K562 (cell line): ENCODE data around the gene ACVR2B. TPM values are rescaled to one million over a fixed set of nuclear protein-coding genes. Genes with fewer than 3 reads are reported as not detected.

Experiments used
- ATAC-seq: fragments of 200-7000 bp; cut with Tn5 transposase; 3 replicates; pipeline ENCODE4 v1.9.1; 2020; ENCODE audit warnings: moderate library complexity
- BruUV-seq: library from RNA; stranded (reverse); fragments of 400-500 nt; replicated peaks from 2 replicates; lab custom pipeline; 2021; lab: Mats Ljungman, UMichigan
- CTCF ChIA-PET: fragments of 300-600 bp; formaldehyde crosslinking; extraction: SDS; loops from one replicate; lab custom pipeline; 2021; ENCODE audit warnings: low intra/inter-chr PET ratio; lab: Yijun Ruan, JAX
- POLR2A ChIA-PET: fragments of 300-600, 350-650 bp; sonication (Branson Sonifier 250); formaldehyde crosslinking; extraction: SDS; loops from one replicate; lab custom pipeline; 2021; ENCODE audit warnings: antibody characterized with exemption, inconsistent platforms; lab: Yijun Ruan, JAX
- DNase-seq, 4 experiments: peaks; one replicate each; pipeline versions ENCODE4 v3.0.0 to v3.0.0-alpha.2; 2011 to 2018; ENCODE audit warnings: low spot score in 3 of 4, mixed read lengths in 3 of 4; ENCODE audit errors: extremely low read depth in 1 of 4
- FAIRE-seq: peaks from 2 replicates; lab custom pipeline; 2011; peaks lifted over from hg19 to GRCh38; lab: Jason Lieb, UNC
- H2AFZ ChIP-seq: 2 replicates; pipeline ENCODE4 v1.6.0; 2011; ENCODE audit warnings: low read depth, low read length, control low read depth, inconsistent platforms
- H3K27ac ChIP-seq: fragments of 200-600 bp; 3 replicates; pipeline ENCODE4 v1.8.0; 2011; ENCODE audit warnings: low read depth, mild to moderate bottlenecking, control low read depth, inconsistent platforms, low read length, moderate library complexity, mixed read lengths; ENCODE audit errors: extremely low read depth
- H3K27me3 ChIP-seq, 2 experiments: fragments of 300-600 bp in 1 of 2; 2 replicates in 1 of 2; 3 replicates in 1 of 2; pipeline versions ENCODE4 v1.6.0 to v1.8.0; 2011; ENCODE audit warnings: inconsistent platforms in 2 of 2, low read length in 2 of 2, mild to moderate bottlenecking in 1 of 2, mixed read lengths in 1 of 2, moderate library complexity in 1 of 2; ENCODE audit not compliant: control insufficient read depth in 2 of 2, insufficient read depth in 2 of 2
- H3K36me3 ChIP-seq: fragments of 300-600 bp; 3 replicates; pipeline ENCODE4 v1.8.0; 2011; ENCODE audit warnings: mild to moderate bottlenecking, low read length, inconsistent platforms; ENCODE audit not compliant: control insufficient read depth, insufficient read depth
- H3K4me1 ChIP-seq, 2 experiments: fragments of 200-600 bp in 1 of 2; replicated peaks in 1 of 2; 2 replicates in 1 of 2; 3 replicates in 1 of 2; pipeline versions ENCODE4 v1.5.1 to v1.8.0; 2011; ENCODE audit warnings: inconsistent platforms in 2 of 2, low read length in 2 of 2, mild to moderate bottlenecking in 1 of 2, mixed read lengths in 1 of 2, moderate library complexity in 1 of 2; ENCODE audit not compliant: control insufficient read depth in 2 of 2, insufficient read depth in 2 of 2
- H3K4me2 ChIP-seq: 2 replicates; pipeline ENCODE4 v1.6.1; 2011; ENCODE audit warnings: low read length, control low read depth, inconsistent platforms, mixed read lengths; ENCODE audit not compliant: insufficient read depth
- H3K4me3 ChIP-seq: fragments of 200-600 bp; sonication (generic), shearing (Covaris generic); 2 replicates; pipeline ENCODE4 v1.5.1; 2016; ENCODE audit warnings: control low read depth, inconsistent platforms
- H3K79me2 ChIP-seq: fragments of 200-600 bp; 3 replicates; pipeline ENCODE4 v1.8.0; 2011; ENCODE audit warnings: low read length, inconsistent platforms; ENCODE audit not compliant: control insufficient read depth, insufficient read depth
- H3K9ac ChIP-seq, 2 experiments: 2 replicates each; pipeline versions ENCODE4 v1.6.0 to v1.6.1; 2011; ENCODE audit warnings: low read depth in 2 of 2, low read length in 2 of 2, control low read depth in 1 of 2, inconsistent platforms in 1 of 2, mild to moderate bottlenecking in 1 of 2, mixed read lengths in 1 of 2; ENCODE audit not compliant: insufficient read depth in 1 of 2
- H3K9me1 ChIP-seq: one replicate; pipeline ENCODE4 v1.6.0; 2011; ENCODE audit warnings: inconsistent platforms, mild to moderate bottlenecking, low read length, moderate library complexity; ENCODE audit not compliant: control insufficient read depth, insufficient read depth
- H3K9me3 ChIP-seq: replicated peaks from 2 replicates; pipeline ENCODE4 v1.5.1; 2011; ENCODE audit warnings: low read depth, low read length, inconsistent platforms; ENCODE audit not compliant: control insufficient read depth, insufficient read depth
- H4K20me1 ChIP-seq: replicated peaks from 2 replicates; pipeline ENCODE4 v1.6.1; 2011; ENCODE audit warnings: low read length, inconsistent platforms, mixed read lengths; ENCODE audit not compliant: control insufficient read depth, insufficient read depth
- CBFA2T3 ChIP-seq: fragments of 450-650 bp; IDR thresholded peaks from 2 replicates; pipeline ENCODE4 v1.6.1; 2017
- CBFB ChIP-seq: sonication (generic); formaldehyde crosslinking; IDR thresholded peaks from 2 replicates; pipeline ENCODE4 v1.4.0; 2020; ENCODE audit warnings: mild to moderate bottlenecking, missing genetic modification reagents
- ESRRB ChIP-seq: fragments of 250-450 bp; sonication (Bioruptor Pico); IDR thresholded peaks from 2 replicates; pipeline ENCODE4 v1.5.0; 2020; ENCODE audit warnings: mild to moderate bottlenecking, moderate library complexity, borderline replicate concordance
- NR0B1 ChIP-seq: fragments of 450-650 bp; IDR thresholded peaks from one replicate; pipeline ENCODE4 v1.6.1; 2018; ENCODE audit warnings: mild to moderate bottlenecking, moderate library complexity; ENCODE audit not compliant: partially characterized antibody
- PTRF ChIP-seq: fragments of 450-650 bp; IDR thresholded peaks from 2 replicates; pipeline ENCODE4 v1.6.1; 2016; ENCODE audit warnings: mild to moderate bottlenecking, missing genetic modification characterization, missing compliant biosample characterization
- SMARCB1 ChIP-seq: IDR thresholded peaks from 2 replicates; pipeline ENCODE4 v1.6.1; 2011; ENCODE audit warnings: improper control_type of control experiment, low read depth; ENCODE audit not compliant: insufficient read length
- SOX6 ChIP-seq: fragments of 450-650 bp; IDR thresholded peaks from 2 replicates; pipeline ENCODE4 v1.6.1; 2014; ENCODE audit warnings: mild to moderate bottlenecking
- TCFL5 ChIP-seq: fragments of 250-450 bp; sonication (Bioruptor Pico); conservative IDR thresholded peaks from 2 replicates; pipeline ENCODE4 v1.6.1; 2021; ENCODE audit warnings: mild to moderate bottlenecking, moderate library complexity, matching md5 sums
- ZNF347 ChIP-seq: fragments of 450-650 bp; formaldehyde crosslinking; IDR thresholded peaks from 2 replicates; pipeline ENCODE4 v1.4.0; 2020; ENCODE audit warnings: low read depth, mild to moderate bottlenecking, moderate library complexity
- ZNF384 ChIP-seq: IDR thresholded peaks from 2 replicates; pipeline ENCODE4 v1.6.1; 2012; ENCODE audit warnings: low read depth, low read length, improper control_type of control experiment
- WGBS: fragments of 100-300 bp; shearing (Covaris generic); methylation state at CpG from one replicate; pipeline ENCODE4 v1.1.6; 2016; ENCODE audit warnings: low coverage, mixed read lengths; ENCODE audit not compliant: insufficient coverage; ENCODE audit errors: missing lambda C conversion rate; 5-methylcytosine and 5-hydroxymethylcytosine counted together
- in situ Hi-C: fragments of 300-500 bp; cut with MboI; formaldehyde crosslinking; loops from 4 replicates; pipeline ENCODE4 v1.15.0; 2018; ENCODE audit warnings: inconsistent platforms, mixed read lengths
- intact Hi-C: fragments of 100-400 bp; cut with micrococcal nuclease; formaldehyde crosslinking; loops from 2 replicates; pipeline ENCODE4 v1.14.2; 2022
- polyA plus RNA-seq, 8 experiments: library from polyadenylated mRNA; depleted of rRNA in 4 of 8; stranded (reverse) in 5 of 8; unstranded in 3 of 8; fragments of >200 nt; fragmentation: Nextera tagmentation in 2 of 8; fragmentation: Illumina TruSeq in 1 of 8; extraction: Ambion mirVana in 2 of 8; extraction: Trizol in 1 of 8; gene quantifications; 2 replicates each; pipeline versions ENCODE4 v1.2.1 to v1.2.3, GENCODE V29; 2011 to 2014; ENCODE audit warnings: inconsistent platforms in 1 of 8, missing spikeins in 1 of 8
- total RNA-seq, 7 experiments: library from RNA; depleted of rRNA in 6 of 7; stranded (reverse); fragments of >200 nt in 6 of 7; fragmentation: Illumina TruSeq in 2 of 7; extraction: Trizol in 2 of 7; gene quantifications; 2 replicates each; pipeline versions ENCODE4 v1.2.1 to v1.2.3, GENCODE V29; 2011 to 2021; ENCODE audit warnings: low replicate concordance in 1 of 7
- TF ChIP-seq, protein P1 (sequence below): sonication (generic); formaldehyde crosslinking; IDR thresholded peaks from 2 replicates; pipeline ENCODE4 v1.5.0; 2020; ENCODE audit warnings: missing genetic modification reagents
- TF ChIP-seq, protein P2 (sequence below): IDR thresholded peaks from 2 replicates; pipeline ENCODE4 v1.6.1; 2016; ENCODE audit warnings: missing genetic modification characterization, missing compliant biosample characterization

ACVR2B gene
- total and polyA plus RNA-seq, 9 of the 15 experiments (the other 6 are each of a cell fraction or from before 2014, with no cell fraction given): 1.8 to 23.7 (median 7.1) TPM

GRCh38 chr3:38480930-38481329 lies 27.2 kb downstream of the ACVR2B start:
- BruUV-seq: no TSS peak
- ATAC-seq (no peak), DNase-seq (no peak), FAIRE-seq (no peak)
- Histone ChIP-seq H3K9ac (no peak overlapping the region), H3K4me1 (peaks cover 0 to 3% of the 10 kb centered on the region in 2 experiments; a peak in 1 of 5 replicates), H3K4me2 (no peak overlapping the region), H4K20me1 (no peaks in the 10 kb centered on the region; the same call in 1 of the 2 replicates), H3K9me1 (no peaks in the 10 kb centered on the region), H2AFZ (no peak overlapping the region), H3K9me3 (no peaks in the 10 kb centered on the region), H3K27me3 (no peaks in the 10 kb centered on the region), H3K79me2 (no peaks in the 10 kb centered on the region), H3K27ac (no peak overlapping the region), H3K4me3 (no peak overlapping the region), H3K36me3 (peaks cover 51% of the 10 kb centered on the region; the same call in 2 of the 3 replicates)
- intact Hi-C loops (loop anchor here (2.0 to 5.0 kb wide), 5 partner anchors 134 to 509 kb away; partner anchors contain the start of genes ACAA1, MYD88 and XYLB), in situ Hi-C loops (no loop called here)
- TF ChIP-seq, protein P1, sequence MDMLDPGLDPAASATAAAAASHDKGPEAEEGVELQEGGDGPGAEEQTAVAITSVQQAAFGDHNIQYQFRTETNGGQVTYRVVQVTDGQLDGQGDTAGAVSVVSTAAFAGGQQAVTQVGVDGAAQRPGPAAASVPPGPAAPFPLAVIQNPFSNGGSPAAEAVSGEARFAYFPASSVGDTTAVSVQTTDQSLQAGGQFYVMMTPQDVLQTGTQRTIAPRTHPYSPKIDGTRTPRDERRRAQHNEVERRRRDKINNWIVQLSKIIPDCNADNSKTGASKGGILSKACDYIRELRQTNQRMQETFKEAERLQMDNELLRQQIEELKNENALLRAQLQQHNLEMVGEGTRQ: no peak
- TF ChIP-seq ESRRB (CRISPR knock-in tag): no peak
- TF ChIP-seq NR0B1: no peak
- no peak for TF ChIP-seq PTRF (tag)
- no peak for TF ChIP-seq SMARCB1
- TF ChIP-seq CBFB (CRISPR knock-in tag): no peak
- TF ChIP-seq, protein P2, sequence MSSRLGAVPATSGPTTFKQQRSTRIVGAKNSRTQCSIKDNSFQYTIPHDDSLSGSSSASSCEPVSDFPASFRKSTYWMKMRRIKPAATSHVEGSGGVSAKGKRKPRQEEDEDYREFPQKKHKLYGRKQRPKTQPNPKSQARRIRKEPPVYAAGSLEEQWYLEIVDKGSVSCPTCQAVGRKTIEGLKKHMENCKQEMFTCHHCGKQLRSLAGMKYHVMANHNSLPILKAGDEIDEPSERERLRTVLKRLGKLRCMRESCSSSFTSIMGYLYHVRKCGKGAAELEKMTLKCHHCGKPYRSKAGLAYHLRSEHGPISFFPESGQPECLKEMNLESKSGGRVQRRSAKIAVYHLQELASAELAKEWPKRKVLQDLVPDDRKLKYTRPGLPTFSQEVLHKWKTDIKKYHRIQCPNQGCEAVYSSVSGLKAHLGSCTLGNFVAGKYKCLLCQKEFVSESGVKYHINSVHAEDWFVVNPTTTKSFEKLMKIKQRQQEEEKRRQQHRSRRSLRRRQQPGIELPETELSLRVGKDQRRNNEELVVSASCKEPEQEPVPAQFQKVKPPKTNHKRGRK (tag): no peak
- no peak for TF ChIP-seq ZNF384
- no peak for TF ChIP-seq TCFL5 (CRISPR knock-in tag)
- TF ChIP-seq CBFA2T3: no peak
- TF ChIP-seq ZNF347: no peak
- no peak for TF ChIP-seq SOX6
- WGBS: 61% methylated on average over 2 of the region's 2 CpGs
- POLR2A ChIA-PET: interaction anchor here (1.2 to 1.3 kb wide), 3 partner anchors 9 to 12 kb away, joined by 3 to 5 read pairs (median 4); no protein-coding TSS in a partner anchor
- CTCF ChIA-PET: no interaction called here
